B cell (primary cell): ENCODE results near the gene SPRYD3. TPM values are rescaled to one million over a fixed set of nuclear protein-coding genes. Genes with fewer than 3 reads are reported as not detected.
A peak's percentile ranks its signal among the peaks of the same experiment; 100 is the strongest.

Experiments
- ATAC-seq: fragments of 200-7000 bp; cut with Tn5 transposase; one replicate; pipeline ENCODE4 v1.10.0; 2021; ENCODE audit warnings: low read depth, mild to moderate bottlenecking, moderate number of reproducible peaks, moderate library complexity
- CTCF ChIA-PET: fragments of 350-600 bp; sonication (Branson Sonifier 250); formaldehyde crosslinking; loops from one replicate; lab custom pipeline; 2021; ENCODE audit warnings: antibody characterized with exemption, inconsistent platforms; lab: Charles Lee
- POLR2A ChIA-PET: fragments of 350-600 bp; sonication (Branson Sonifier 250); formaldehyde crosslinking; loops from one replicate; lab custom pipeline; 2021; ENCODE audit warnings: antibody characterized with exemption; lab: Charles Lee
- DNase-seq: peaks from one replicate; pipeline ENCODE4 v3.0.0; 2013
- H2AFZ ChIP-seq: 2 replicates; pipeline ENCODE4 v1.6.1; 2012; ENCODE audit warnings: mild to moderate bottlenecking, low read depth, low read length; ENCODE audit not compliant: insufficient read depth, poor library complexity, severe bottlenecking
- H3K27ac ChIP-seq, 2 donors: 1 replicate in 1 of 2; 2 replicates in 1 of 2; pipeline ENCODE4 v1.5.1; 2012 to 2013; ENCODE audit warnings: low read length in 2 of 2, mild to moderate bottlenecking in 2 of 2, moderate library complexity in 1 of 2
- H3K27me3 ChIP-seq, 4 experiments: fragments of 200-600 bp in 1 of 4; sonication (generic) in 1 of 4; replicated peaks in 1 of 4; 1 replicate in 2 of 4; 2 replicates in 2 of 4; pipeline versions ENCODE4 v1.6.1 to v1.7.0; 2013 to 2016; ENCODE audit warnings: low read length in 3 of 4, mild to moderate bottlenecking in 2 of 4, mixed read lengths in 1 of 4, moderate library complexity in 1 of 4; ENCODE audit not compliant: insufficient read depth in 4 of 4, control insufficient read depth in 3 of 4; ENCODE audit errors: control extremely low read depth in 1 of 4
- H3K36me3 ChIP-seq, 2 experiments: replicated peaks in 1 of 2; 1 replicate in 1 of 2; 2 replicates in 1 of 2; pipeline versions ENCODE4 v1.6.1 to v1.7.1; 2013; ENCODE audit warnings: low read length in 1 of 2; ENCODE audit not compliant: insufficient read depth in 2 of 2, control insufficient read depth in 1 of 2; ENCODE audit errors: control extremely low read depth in 1 of 2, extremely low read depth in 1 of 2
- H3K4me1 ChIP-seq, 2 donors: fragments of 200-600 bp in 1 of 2; sonication (generic) in 1 of 2; 1 replicate in 1 of 2; 2 replicates in 1 of 2; pipeline versions ENCODE4 v1.5.1 to v1.6.1; 2013 to 2017; ENCODE audit warnings: low read length in 2 of 2; ENCODE audit not compliant: control insufficient read depth in 2 of 2, insufficient read depth in 2 of 2
- H3K4me2 ChIP-seq: replicated peaks from 2 replicates; pipeline ENCODE3; 2012; ENCODE audit warnings: mild to moderate bottlenecking, low read depth, low read length; ENCODE audit not compliant: poor library complexity, severe bottlenecking
- H3K4me3 ChIP-seq, 5 experiments: fragments of 200-600 bp in 1 of 5; sonication (generic) in 1 of 5; 1 replicate in 3 of 5; 2 replicates in 2 of 5; pipeline versions ENCODE4 v1.5.1 to v1.7.0; 2011 to 2016; ENCODE audit warnings: low read length in 4 of 5, mild to moderate bottlenecking in 4 of 5, low read depth in 2 of 5, control low read depth in 1 of 5, moderate library complexity in 1 of 5; ENCODE audit not compliant: insufficient read depth in 1 of 5; ENCODE audit errors: control extremely low read depth in 1 of 5, extremely low read depth in 1 of 5
- H3K79me2 ChIP-seq: fragments of 200-600 bp; sonication (generic); one replicate; pipeline ENCODE4 v1.6.0; 2016; ENCODE audit warnings: low read length; ENCODE audit not compliant: control insufficient read depth, insufficient read depth
- H3K9ac ChIP-seq: fragments of 200-600 bp; sonication (generic); 2 replicates; pipeline ENCODE4 v1.6.1; 2017; ENCODE audit warnings: mild to moderate bottlenecking, low read length, moderate library complexity
- H3K9me3 ChIP-seq, 3 donors: one replicate each; pipeline versions ENCODE4 v1.6.1 to v1.7.1; 2013; ENCODE audit warnings: low read length in 2 of 3; ENCODE audit not compliant: control insufficient read depth in 2 of 3, insufficient read depth in 1 of 3; ENCODE audit errors: control extremely low read depth in 1 of 3
- H4K20me1 ChIP-seq: 2 replicates; pipeline ENCODE4 v1.6.0; 2012; ENCODE audit warnings: mild to moderate bottlenecking, low read length; ENCODE audit not compliant: insufficient read depth, control insufficient read depth, poor library complexity, severe bottlenecking
- H3K27ac Mint-ChIP-seq: one replicate; pipeline ENCODE4 v1.8.0; 2021; ENCODE audit warnings: mixed read lengths
- H3K27me3 Mint-ChIP-seq: one replicate; pipeline ENCODE4 v1.8.0; 2021; ENCODE audit warnings: mixed read lengths
- H3K4me1 Mint-ChIP-seq: one replicate; pipeline ENCODE4 v1.8.0; 2021; ENCODE audit warnings: mixed read lengths
- H3K4me3 Mint-ChIP-seq: one replicate; pipeline ENCODE4 v1.8.0; 2021; ENCODE audit warnings: mixed read lengths
- H3K9me3 Mint-ChIP-seq: one replicate; pipeline ENCODE4 v1.8.0; 2022; ENCODE audit warnings: mixed read lengths; ENCODE audit not compliant: insufficient read depth
- EZH2 ChIP-seq: IDR thresholded peaks from 2 replicates; pipeline ENCODE4 v1.6.1; 2012; ENCODE audit warnings: borderline replicate concordance, low read depth, mild to moderate bottlenecking, moderate library complexity, low read length; ENCODE audit not compliant: insufficient read depth, poor library complexity, severe bottlenecking
- WGBS: methylation state at CpG from one replicate; pipeline ENCODE4 v1.1.5; 2013; ENCODE audit warnings: missing lambda C conversion rate; ENCODE audit not compliant: insufficient coverage; 5-methylcytosine and 5-hydroxymethylcytosine counted together
- intact Hi-C: fragments of 100-400 bp; cut with micrococcal nuclease; formaldehyde crosslinking; loops from one replicate; pipeline ENCODE4 v1.10.0; 2022
- polyA plus RNA-seq: library from polyadenylated mRNA; depleted of rRNA; stranded (reverse); fragments of >200 nt; gene quantifications from 2 replicates; pipeline ENCODE4 v1.2.3, GENCODE V29; 2012
- total RNA-seq, 2 donors: library from RNA; stranded (reverse); fragments of 120-200 nt in 1 of 2; gene quantifications; 1 replicate in 1 of 2; 2 replicates in 1 of 2; pipeline versions ENCODE4 v1.2.3 to v1.2.4, GENCODE V29; 2013 to 2022
- TF ChIP-seq, protein P1 (sequence below): fragments of 200-600 bp; IDR thresholded peaks from one replicate; pipeline ENCODE4 v1.8.0; 2022; ENCODE audit warnings: antibody characterized with exemption, mild to moderate bottlenecking

The SPRYD3 gene
- total and polyA plus RNA-seq, 2 donors (not counting 1 experiment from before 2014, with no cell fraction given), result 15.9 to 43.3 TPM

DNA sequence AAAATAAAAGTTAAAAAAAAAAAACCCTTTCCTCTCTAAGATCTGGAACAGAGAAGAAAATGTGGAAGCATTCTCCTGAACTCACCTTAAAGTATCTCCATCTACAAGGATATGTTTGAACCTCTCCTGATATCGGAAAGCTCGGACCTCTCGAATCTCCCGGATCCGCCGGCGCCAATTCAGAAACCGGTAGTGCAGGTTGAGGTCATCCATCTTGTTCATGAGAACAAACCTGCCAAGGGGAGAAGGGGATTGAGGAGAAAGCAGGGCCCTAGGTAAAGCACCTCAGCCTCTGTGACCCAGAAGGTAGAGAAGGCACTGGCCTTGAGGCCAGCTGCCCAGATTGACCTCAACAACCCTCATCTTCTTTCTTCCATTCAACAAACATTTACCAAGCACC, 2.2 kb downstream of the SPRYD3 start:
- DNase-seq (no peak), ATAC-seq (no peak)
- Histone ChIP-seq H3K4me3 (no peak overlapping the region), H4K20me1 (peaks cover 22% of the 10 kb centered on the region), H3K4me2 (no peak overlapping the region), H3K9me3 (no peaks in the 10 kb centered on the region), H3K27ac (no peak overlapping the region), H3K36me3 (peaks cover 0 to 39% of the 10 kb centered on the region in 2 experiments), H3K4me1 (peaks cover 16 to 32% of the 10 kb centered on the region in 2 donors), H3K9ac (no peak overlapping the region), H3K27me3 (peaks cover 0 to 4% (median 0%) of the 10 kb centered on the region in 4 experiments), H3K79me2 (peaks cover 27% of the 10 kb centered on the region), H2AFZ (no peak overlapping the region)
- intact Hi-C loops, result loop anchor here (10.0 kb wide), 1 partner anchor 248 kb away; the partner anchor contains the start of gene AAAS
- Mint-ChIP-seq H3K27ac (no peak overlapping the region), H3K4me3 (peak overlapping the region; percentile 95), H3K9me3 (no peaks in the 10 kb centered on the region), H3K4me1 (peaks cover 47% of the 10 kb centered on the region), H3K27me3 (peaks cover 4% of the 10 kb centered on the region)
- WGBS, result 100% methylated on average over 3 of the region's 8 CpGs
- no peak for TF ChIP-seq EZH2
- TF ChIP-seq, protein P1, sequence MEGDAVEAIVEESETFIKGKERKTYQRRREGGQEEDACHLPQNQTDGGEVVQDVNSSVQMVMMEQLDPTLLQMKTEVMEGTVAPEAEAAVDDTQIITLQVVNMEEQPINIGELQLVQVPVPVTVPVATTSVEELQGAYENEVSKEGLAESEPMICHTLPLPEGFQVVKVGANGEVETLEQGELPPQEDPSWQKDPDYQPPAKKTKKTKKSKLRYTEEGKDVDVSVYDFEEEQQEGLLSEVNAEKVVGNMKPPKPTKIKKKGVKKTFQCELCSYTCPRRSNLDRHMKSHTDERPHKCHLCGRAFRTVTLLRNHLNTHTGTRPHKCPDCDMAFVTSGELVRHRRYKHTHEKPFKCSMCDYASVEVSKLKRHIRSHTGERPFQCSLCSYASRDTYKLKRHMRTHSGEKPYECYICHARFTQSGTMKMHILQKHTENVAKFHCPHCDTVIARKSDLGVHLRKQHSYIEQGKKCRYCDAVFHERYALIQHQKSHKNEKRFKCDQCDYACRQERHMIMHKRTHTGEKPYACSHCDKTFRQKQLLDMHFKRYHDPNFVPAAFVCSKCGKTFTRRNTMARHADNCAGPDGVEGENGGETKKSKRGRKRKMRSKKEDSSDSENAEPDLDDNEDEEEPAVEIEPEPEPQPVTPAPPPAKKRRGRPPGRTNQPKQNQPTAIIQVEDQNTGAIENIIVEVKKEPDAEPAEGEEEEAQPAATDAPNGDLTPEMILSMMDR, result no peak
- POLR2A ChIA-PET, result no interaction called here
- CTCF ChIA-PET, result interaction anchor here (0.7 to 6.9 kb wide), 5 partner anchors 12 to 1814 kb away, joined by 3 to 62 read pairs (median 6); partner anchors contain the start of gene IGFBP6

DNA sequence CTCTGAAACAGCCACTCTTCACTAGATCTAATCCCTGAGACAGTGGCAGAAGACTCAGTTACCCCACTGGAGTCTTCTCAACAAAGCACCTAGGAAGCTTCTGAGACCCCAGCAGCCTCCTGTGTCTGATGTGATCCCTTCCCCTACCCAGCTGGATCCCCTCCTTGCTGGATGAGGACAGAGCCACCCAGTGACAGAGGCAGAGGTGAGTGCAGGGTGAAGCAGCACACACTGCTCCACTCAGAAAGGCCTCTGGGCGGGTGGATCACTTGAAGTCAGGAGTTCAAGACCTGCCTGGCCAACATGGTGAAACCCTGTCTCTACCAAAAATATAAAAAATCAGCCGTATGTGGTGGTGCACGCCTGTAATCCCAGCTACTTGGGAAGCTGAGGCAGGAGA, 2.7 kb downstream of the SPRYD3 start:
- no peak for DNase-seq

More for the DNA sequence above, 2.7 kb downstream of the SPRYD3 start:
- H3K9ac ChIP-seq, result no peak overlapping the region
- TF ChIP-seq EZH2, result no peak
- TF ChIP-seq, protein P1, result no peak
- H3K9me3 ChIP-seq, result no peaks in the 10 kb centered on the region
- H3K27ac ChIP-seq, result no peak overlapping the region
- Mint-ChIP-seq H3K4me3 (no peak overlapping the region), H3K4me1 (peaks cover 49% of the 10 kb centered on the region), H3K27me3 (peaks cover under 1% of the 10 kb centered on the region), H3K27ac (no peak overlapping the region), H3K9me3 (no peaks in the 10 kb centered on the region)
- 90% methylated on average over 2 of the region's 3 CpGs for WGBS
- H3K4me2 ChIP-seq, result no peak overlapping the region
- ATAC-seq, result no peak
- POLR2A ChIA-PET, result no interaction called here
- H3K36me3 ChIP-seq, result peaks cover 0 to 43% of the 10 kb centered on the region in 2 experiments
- peaks cover 16 to 34% of the 10 kb centered on the region in 2 donors for H3K4me1 ChIP-seq
- intact Hi-C loops, result loop anchor here (10.0 kb wide), 1 partner anchor 248 kb away; the partner anchor contains the start of gene AAAS
- peaks cover 31% of the 10 kb centered on the region for H3K79me2 ChIP-seq
- peaks cover 0 to 4% (median 0%) of the 10 kb centered on the region in 4 experiments for H3K27me3 ChIP-seq
- no peak overlapping the region for H3K4me3 ChIP-seq
- no peak overlapping the region for H2AFZ ChIP-seq
- peaks cover 25% of the 10 kb centered on the region for H4K20me1 ChIP-seq
- CTCF ChIA-PET, result interaction anchor here (1.1 to 6.9 kb wide), 5 partner anchors 11 to 212 kb away, joined by 3 to 62 read pairs (median 7); partner anchors contain the start of gene IGFBP6
